Right lobe of liver (tissue), 6 donors: ENCODE measurements around the gene P2RX2. TPM values are rescaled to one million over a fixed set of nuclear protein-coding genes. Genes with fewer than 3 reads are reported as not detected.

Experiments used
- ATAC-seq, 4 donors: fragments of 200-7000 bp; cut with Tn5 transposase; one replicate each; pipeline ENCODE4 v1.9.1; 2020; ENCODE audit warnings: mild to moderate bottlenecking in 4 of 4, moderate library complexity in 4 of 4
- DNase-seq, 3 donors: peaks; one replicate each; pipeline ENCODE4 v3.0.0-alpha.2; 2020
- H3K27ac ChIP-seq, 3 donors: fragments of 200-600 bp; one replicate each; pipeline ENCODE4 v1.8.0; 2022
- H3K27me3 ChIP-seq, 2 donors: fragments of 200-600 bp; one replicate each; pipeline ENCODE4 v1.8.0; 2022
- H3K36me3 ChIP-seq, 4 donors: fragments of 200-600 bp; sonication (generic) in 1 of 4; one replicate each; pipeline versions ENCODE4 v1.5.1 to v1.8.0; 2017 to 2022; ENCODE audit warnings: control low read depth in 1 of 4
- H3K4me1 ChIP-seq, 4 donors: fragments of 200-600 bp; sonication (generic) in 1 of 4; one replicate each; pipeline versions ENCODE4 v1.5.1 to v1.8.0; 2017 to 2022; ENCODE audit warnings: control low read depth in 1 of 4
- H3K4me3 ChIP-seq, 3 donors: fragments of 200-600 bp; one replicate each; pipeline ENCODE4 v1.8.0; 2022
- H3K9me3 ChIP-seq, 4 donors: fragments of 200-600 bp; sonication (generic) in 1 of 4; one replicate each; pipeline versions ENCODE4 v1.5.1 to v1.8.0; 2017 to 2022; ENCODE audit warnings: control low read depth in 1 of 4
- POLR2A ChIP-seq: fragments of 450-650 bp; IDR thresholded peaks from one replicate; pipeline ENCODE4 v1.6.1; 2017; ENCODE audit warnings: antibody characterized with exemption, mild to moderate bottlenecking
- WGBS: methylation state at CpG from one replicate; pipeline ENCODE4 v1.1.6; 2018; ENCODE audit warnings: low coverage, low lambda C conversion rate; ENCODE audit not compliant: insufficient coverage; ENCODE audit errors: missing lambda C conversion rate; 5-methylcytosine and 5-hydroxymethylcytosine counted together
- intact Hi-C, 2 donors: fragments of 100-400 bp; cut with DNase I; formaldehyde crosslinking; loops; one replicate each; pipeline versions ENCODE4 v1.11.2 to v1.14.1; 2022
- total RNA-seq, 6 experiments: library from RNA; depleted of rRNA in 2 of 6; stranded (reverse); fragments of >200 nt in 2 of 6; fragmentation: NEBNext Ultra II Directional in 3 of 6; extraction: Animal tissue kit (Norgen Biotek cat#: 25700) in 3 of 6; gene quantifications; one replicate each; pipeline versions ENCODE4 v1.1.0 to v1.2.4, GENCODE V29; 2016 to 2023
- TF ChIP-seq, protein P1 (sequence below), 4 donors: fragments of 200-600 bp in 3 of 4; fragments of 450-650 bp in 1 of 4; IDR thresholded peaks; one replicate each; pipeline versions ENCODE4 v1.5.1 to v1.8.0; 2016 to 2022; ENCODE audit warnings: antibody characterized with exemption in 4 of 4, mild to moderate bottlenecking in 2 of 4
- donor health status: DM: no; HTN: yes; CAD: no.
- donor health status: DM: no; HTN: no; CAD: no.
- donor health status: DM: no; HTN: no; CAD: no.
- donor health status: DM: no; HTN: yes; CAD: no.
- donor health status: DM: no; HTN: yes; CAD: no.

Gene P2RX2
- total RNA-seq, 6 experiments from 2014 or later, result not detected

DNA sequence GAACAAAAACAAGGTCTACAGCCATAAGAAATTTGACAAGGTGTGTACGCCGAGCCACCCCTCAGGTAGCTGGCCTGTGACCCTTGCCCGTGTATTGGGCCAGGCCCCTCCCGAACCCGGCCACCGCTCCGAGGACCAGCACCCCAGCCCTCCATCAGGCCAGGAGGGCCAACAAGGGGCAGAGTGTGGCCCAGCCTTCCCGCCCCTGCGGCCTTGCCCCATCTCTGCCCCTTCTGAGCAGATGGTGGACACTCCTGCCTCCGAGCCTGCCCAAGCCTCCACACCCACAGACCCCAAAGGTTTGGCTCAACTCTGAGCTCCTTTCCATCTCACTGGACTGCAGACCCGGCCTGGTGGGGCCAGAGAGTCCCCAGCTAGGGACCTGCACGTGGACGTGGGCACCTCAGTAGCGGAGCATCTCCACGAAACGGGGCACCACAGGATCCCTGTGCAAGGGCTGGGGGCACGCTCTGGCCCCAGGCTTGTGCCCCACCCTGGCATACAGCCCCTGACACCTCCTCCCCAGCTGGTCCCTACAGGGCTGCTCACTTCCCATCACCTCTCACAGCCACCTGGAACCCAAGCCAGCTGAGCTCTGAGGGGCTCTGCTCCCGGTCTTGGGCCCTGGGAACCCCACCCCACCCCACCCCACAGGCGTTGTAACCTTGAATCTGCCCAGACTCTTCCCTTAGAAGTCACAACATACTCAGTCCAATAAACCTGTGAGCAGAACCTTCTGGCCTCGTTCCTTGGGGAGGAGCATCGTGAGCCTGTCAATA, 3.3 kb downstream of the P2RX2 start:
- Histone ChIP-seq H3K27me3 (peaks cover 0 to 7% of the 10 kb centered on the region in 2 donors), H3K4me1 (peaks cover 0 to 4% (median 0%) of the 10 kb centered on the region in 4 donors), H3K36me3 (peaks cover 0 to 10% (median 0%) of the 10 kb centered on the region in 4 donors), H3K9me3 (no peaks in the 10 kb centered on the region), H3K4me3 (no peak overlapping the region), H3K27ac (no peak overlapping the region)
- WGBS, result 93% methylated on average over 3 of the region's 21 CpGs
- DNase-seq (peak in 1 of 3 donors; percentile 54), ATAC-seq (no peak)
- intact Hi-C loops, result no loop called here
- TF ChIP-seq, protein P1, sequence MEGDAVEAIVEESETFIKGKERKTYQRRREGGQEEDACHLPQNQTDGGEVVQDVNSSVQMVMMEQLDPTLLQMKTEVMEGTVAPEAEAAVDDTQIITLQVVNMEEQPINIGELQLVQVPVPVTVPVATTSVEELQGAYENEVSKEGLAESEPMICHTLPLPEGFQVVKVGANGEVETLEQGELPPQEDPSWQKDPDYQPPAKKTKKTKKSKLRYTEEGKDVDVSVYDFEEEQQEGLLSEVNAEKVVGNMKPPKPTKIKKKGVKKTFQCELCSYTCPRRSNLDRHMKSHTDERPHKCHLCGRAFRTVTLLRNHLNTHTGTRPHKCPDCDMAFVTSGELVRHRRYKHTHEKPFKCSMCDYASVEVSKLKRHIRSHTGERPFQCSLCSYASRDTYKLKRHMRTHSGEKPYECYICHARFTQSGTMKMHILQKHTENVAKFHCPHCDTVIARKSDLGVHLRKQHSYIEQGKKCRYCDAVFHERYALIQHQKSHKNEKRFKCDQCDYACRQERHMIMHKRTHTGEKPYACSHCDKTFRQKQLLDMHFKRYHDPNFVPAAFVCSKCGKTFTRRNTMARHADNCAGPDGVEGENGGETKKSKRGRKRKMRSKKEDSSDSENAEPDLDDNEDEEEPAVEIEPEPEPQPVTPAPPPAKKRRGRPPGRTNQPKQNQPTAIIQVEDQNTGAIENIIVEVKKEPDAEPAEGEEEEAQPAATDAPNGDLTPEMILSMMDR (IDR thresholded peaks at IDR 0.05), result no peak
- TF ChIP-seq POLR2A, result no peak

DNA sequence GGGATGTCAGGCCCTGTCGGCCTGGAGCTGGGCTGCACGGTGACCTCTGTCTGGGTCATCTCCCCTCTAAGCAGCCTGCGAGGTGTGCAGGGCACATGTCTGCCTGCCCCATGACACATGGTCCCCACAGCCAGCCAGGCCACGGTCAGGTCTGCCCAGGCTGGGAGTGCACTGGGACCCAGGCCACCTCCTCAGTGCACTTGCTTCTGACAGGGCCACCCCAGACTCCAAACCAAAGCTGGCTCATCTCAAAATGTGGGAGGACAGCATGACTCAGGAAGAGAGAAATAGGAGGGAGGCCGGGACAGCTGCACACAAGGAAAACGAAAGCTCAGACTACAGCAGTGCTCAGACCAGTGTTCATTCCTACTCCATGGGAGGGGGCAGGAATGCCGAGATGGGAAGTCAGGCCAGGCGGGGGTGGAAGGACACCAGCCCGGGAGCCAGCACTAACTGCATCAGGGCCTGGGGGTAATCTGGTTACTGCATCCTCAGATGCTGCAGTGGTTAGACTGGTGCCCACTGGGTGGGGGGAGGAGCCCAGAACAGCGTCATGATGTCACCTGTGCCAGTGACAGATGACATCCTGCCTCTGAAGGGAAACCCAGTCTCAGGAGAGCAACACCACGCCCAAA, 4.0 kb downstream of the P2RX2 start:
- DNase-seq (no peak), ATAC-seq (peak; percentile 21 to 58 (median 34))
- Histone ChIP-seq H3K27me3 (peaks cover 0 to 3% of the 10 kb centered on the region in 2 donors), H3K9me3 (no peaks in the 10 kb centered on the region), H3K4me1 (peaks cover 0 to 4% (median 0%) of the 10 kb centered on the region in 4 donors), H3K4me3 (no peak overlapping the region), H3K36me3 (peaks cover 0 to 10% (median 0%) of the 10 kb centered on the region in 4 donors), H3K27ac (no peak overlapping the region)
- intact Hi-C loops, result no loop called here
- 45% methylated on average over 3 of the region's 11 CpGs for WGBS
- no peak for TF ChIP-seq POLR2A
- TF ChIP-seq, protein P1 (IDR thresholded peaks at IDR 0.05), result no peak

DNA sequence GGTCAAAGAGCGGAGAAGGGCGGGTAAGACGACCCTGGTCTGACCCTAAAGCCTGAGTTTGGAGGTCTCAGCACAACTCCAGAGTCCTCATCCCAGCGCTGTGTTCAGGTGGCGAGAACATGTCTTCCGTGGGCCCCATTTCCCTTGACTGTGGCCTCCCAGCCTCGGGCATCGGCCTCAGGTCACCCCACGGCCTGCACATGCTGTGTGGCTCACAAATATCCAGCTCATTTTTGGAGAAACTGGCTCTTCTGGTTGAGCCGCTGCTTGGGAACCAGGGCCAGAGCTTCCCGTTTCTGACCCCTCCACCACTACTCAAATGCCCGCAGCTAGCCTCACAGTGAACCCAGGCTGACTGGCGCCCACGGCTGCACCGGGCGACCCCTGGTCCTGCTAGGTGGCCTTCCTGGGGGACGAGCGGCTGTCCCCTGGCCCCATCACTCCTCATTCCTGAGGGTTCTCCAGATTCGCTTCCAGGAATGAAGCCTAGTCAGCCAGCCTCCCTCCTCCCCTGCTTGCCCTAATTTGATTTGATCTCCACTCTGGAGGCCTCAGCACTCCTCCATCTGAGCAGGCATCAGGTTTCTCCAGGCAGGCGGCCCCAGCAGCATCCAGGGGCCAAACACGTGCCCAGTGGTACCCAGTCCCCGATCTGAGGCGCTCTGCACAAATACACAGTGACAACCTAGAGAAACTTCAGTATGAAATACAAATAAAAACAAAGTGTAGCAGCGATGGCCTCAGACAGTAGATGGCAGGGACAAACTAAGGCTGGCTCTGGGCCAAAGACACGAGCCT, 4.7 kb downstream of the P2RX2 start:
- Histone ChIP-seq H3K27me3 (no peaks in the 10 kb centered on the region), H3K4me1 (peaks cover 0 to 2% (median 0%) of the 10 kb centered on the region in 4 donors), H3K27ac (no peak overlapping the region), H3K4me3 (no peak overlapping the region), H3K9me3 (no peaks in the 10 kb centered on the region), H3K36me3 (peaks cover 0 to 10% (median 0%) of the 10 kb centered on the region in 4 donors)
- TF ChIP-seq, protein P1 (IDR thresholded peaks at IDR 0.05), result no peak
- TF ChIP-seq POLR2A, result no peak
- 44% methylated on average over 4 of the region's 25 CpGs for WGBS
- no peak for DNase-seq
- intact Hi-C loops, result no loop called here
- ATAC-seq, result peak in 1 of 4 donors; percentile 4

DNA sequence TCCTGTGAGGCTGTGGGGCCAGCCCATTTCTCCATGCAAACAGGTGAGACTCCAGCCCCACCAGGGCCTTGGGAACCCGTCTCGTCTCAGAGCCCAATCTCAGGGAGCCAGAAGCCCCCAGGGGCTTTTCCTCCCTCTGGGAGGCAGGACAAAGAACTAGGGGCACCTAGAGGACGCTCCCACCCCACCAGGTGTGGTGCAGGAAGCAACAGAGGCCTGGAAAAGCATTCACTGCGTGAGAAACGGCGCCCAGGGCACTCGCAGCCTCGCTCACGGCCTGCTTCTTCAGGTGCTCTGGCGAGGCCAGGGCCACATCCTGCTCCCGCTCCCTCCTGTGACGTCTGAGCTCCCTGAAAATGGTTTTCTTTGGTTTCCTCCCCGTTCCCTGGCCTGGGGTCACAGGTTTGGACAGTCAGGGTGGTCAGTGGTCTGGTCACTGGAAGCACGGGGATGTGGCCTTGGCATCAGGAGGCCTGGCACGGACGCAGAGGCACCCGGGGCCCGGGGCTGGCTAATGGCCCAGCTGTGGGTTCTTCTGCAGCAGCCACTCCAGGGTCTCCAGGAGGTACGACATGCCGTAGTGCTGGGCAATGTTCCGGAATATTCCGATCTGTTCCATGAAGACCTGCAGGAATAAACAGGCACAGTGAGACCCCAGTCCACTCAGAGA, 5.7 kb downstream of the P2RX2 start:
- Histone ChIP-seq H3K27me3 (no peaks in the 10 kb centered on the region), H3K9me3 (no peaks in the 10 kb centered on the region), H3K36me3 (peaks cover 0 to 10% (median 0%) of the 10 kb centered on the region in 4 donors), H3K27ac (no peak overlapping the region), H3K4me3 (no peak overlapping the region), H3K4me1 (no peaks in the 10 kb centered on the region)
- DNase-seq (no peak), ATAC-seq (no peak)
- intact Hi-C loops, result no loop called here
- TF ChIP-seq, protein P1 (IDR thresholded peaks at IDR 0.05), result no peak
- no peak for TF ChIP-seq POLR2A
- no CpG with 5 or more reads among the region's 22 CpGs for WGBS
